22Rv1 (cell line): ENCODE results near the gene INO80.
A peak's percentile ranks its signal among the peaks of the same experiment; 100 is the strongest.

Experiments used
- H3K27ac ChIP-seq: fragments of 450-650 bp; 2 replicates; pipeline ENCODE4 v1.5.1; 2017
- CTCF ChIP-seq: fragments of 450-650 bp; IDR thresholded peaks from 2 replicates; pipeline ENCODE4 v1.5.1; 2017; ENCODE audit warnings: mild to moderate bottlenecking
- ZFX ChIP-seq: fragments of 450-650 bp; IDR thresholded peaks from 2 replicates; pipeline ENCODE4 v1.6.1; 2017; ENCODE audit warnings: antibody characterized with exemption, borderline replicate concordance

Gene INO80

GRCh38 chr15:41024131-41024530, 91.9 kb downstream of the INO80 start:
- TF ChIP-seq ZFX (no peak), CTCF (no peak)
- H3K27ac ChIP-seq, result no peak overlapping the region

GRCh38 chr15:41022487-41023090, 93.5 kb downstream of the INO80 start:
- H3K27ac ChIP-seq, result no peak overlapping the region
- TF ChIP-seq ZFX, result no peak
- TF ChIP-seq CTCF, result peak; percentile 81

- no peak overlapping the region for H3K27ac ChIP-seq
- no peak for TF ChIP-seq CTCF
- TF ChIP-seq ZFX, result no peak
These were observed 95.3 kb downstream of the INO80 start for GRCh38 chr15:41020829-41021228.

- no peak overlapping the region for H3K27ac ChIP-seq
- TF ChIP-seq ZFX (no peak), CTCF (no peak)
These were observed 95.8 kb downstream of the INO80 start for GRCh38 chr15:41020311-41020710.

GRCh38 chr15:41019174-41019573, 96.9 kb downstream of the INO80 start:
- no peak for TF ChIP-seq ZFX
- no peak for TF ChIP-seq CTCF

GRCh38 chr15:41018534-41018933, 97.5 kb downstream of the INO80 start:
- H3K27ac ChIP-seq, result no peak overlapping the region
- TF ChIP-seq ZFX (no peak), CTCF (peak; percentile 37)

More at GRCh38 chr15:41019174-41019573, 96.9 kb downstream of the INO80 start:
- H3K27ac ChIP-seq, result no peak overlapping the region

GRCh38 chr15:41017066-41017735, 98.9 kb downstream of the INO80 start:
- no peak for TF ChIP-seq CTCF
- TF ChIP-seq ZFX, result no peak
- no peak overlapping the region for H3K27ac ChIP-seq
